ENCODE measurements around the gene TRMT44. TPM values are rescaled to one million over a fixed set of nuclear protein-coding genes. Genes with fewer than 3 reads are reported as not detected.

Gene TRMT44
- total RNA-seq, 1 experiment from 2014 or later = 24.4 TPM

DNA sequence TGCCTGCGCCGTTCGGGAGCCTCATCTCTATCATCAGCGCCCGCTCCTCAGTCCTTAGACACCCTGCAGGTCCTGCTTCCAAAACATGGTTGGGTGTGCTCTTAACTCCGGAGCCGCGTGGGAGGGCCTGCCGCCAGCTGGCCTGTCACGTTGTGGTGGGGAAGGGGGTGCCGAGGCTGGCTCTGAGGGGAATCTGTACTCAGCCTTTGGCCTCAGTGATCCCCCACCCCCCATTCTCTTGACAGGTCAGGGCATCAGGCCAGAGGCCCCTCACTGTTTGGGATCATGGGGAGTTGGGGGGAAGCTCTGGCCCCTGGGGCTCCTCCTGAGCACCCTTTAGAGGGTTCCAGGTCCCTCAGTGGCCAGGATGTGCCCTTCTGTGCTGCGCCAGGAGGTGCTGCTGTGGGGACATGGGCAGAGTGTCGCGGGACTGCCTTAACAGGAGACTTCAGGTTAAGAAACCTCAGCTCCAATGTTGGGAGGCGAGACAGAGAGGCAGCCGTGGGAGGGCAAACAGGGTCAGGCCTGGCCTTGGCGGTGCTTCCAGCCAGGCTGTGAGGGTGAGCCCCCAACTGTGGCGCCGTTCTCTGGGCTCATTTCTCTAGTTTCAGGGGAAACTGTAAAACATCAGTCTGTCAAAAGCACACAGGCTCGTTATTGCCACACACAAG is 33.5 kb downstream of the TRMT44 start:
- Mint-ChIP-seq H3K4me1 (ENCODE audit: insufficient read depth, unreplicated experiment) (no peaks in the 10 kb centered on the region), H3K4me3 (ENCODE audit: unreplicated experiment) (no peak overlapping the region), H3K27ac (ENCODE audit: low read depth, unreplicated experiment) (no peak overlapping the region), H3K36me3 (ENCODE audit: insufficient read depth, unreplicated experiment) (peaks cover 29% of the 10 kb centered on the region), H3K27me3 (ENCODE audit: insufficient read depth, unreplicated experiment) (no peaks in the 10 kb centered on the region), H3K9me3 (ENCODE audit: unreplicated experiment) (no peaks in the 10 kb centered on the region)
- ChIA-PET POLR2A (interaction anchor here (0.6 kb wide), 1 partner anchor 87 kb away, joined by 4 read pairs; no protein-coding TSS in a partner anchor), CTCF (interaction anchor here (0.5 to 0.9 kb wide), 6 partner anchors 20 to 443 kb away, joined by 3 to 6 read pairs (median 3); partner anchors contain the start of gene CPZ)
- intact Hi-C loops (cut with micrococcal nuclease) = no loop called here
- no peak for DNase-seq (ENCODE audit: unreplicated experiment)
- TF ChIP-seq CTCF (IDR thresholded peaks at IDR 0.05; ENCODE audit: unreplicated experiment) = no peak
- no TSS peak for BruUV-seq (replicated peaks)

- Mint-ChIP-seq H3K9me3 (ENCODE audit: unreplicated experiment) (no peaks in the 10 kb centered on the region), H3K27ac (ENCODE audit: low read depth, unreplicated experiment) (no peak overlapping the region), H3K36me3 (ENCODE audit: insufficient read depth, unreplicated experiment) (peaks cover 26% of the 10 kb centered on the region), H3K27me3 (ENCODE audit: insufficient read depth, unreplicated experiment) (no peaks in the 10 kb centered on the region), H3K4me1 (ENCODE audit: insufficient read depth, unreplicated experiment) (no peaks in the 10 kb centered on the region), H3K4me3 (ENCODE audit: unreplicated experiment) (no peak overlapping the region)
- ChIA-PET POLR2A (interaction anchor here (0.6 kb wide), 1 partner anchor 88 kb away, joined by 4 read pairs; no protein-coding TSS in a partner anchor), CTCF (interaction anchor here (0.6 to 0.9 kb wide), 4 partner anchors 21 to 443 kb away, joined by 3 to 6 read pairs (median 3); no protein-coding TSS in a partner anchor)
- intact Hi-C loops (cut with micrococcal nuclease) = no loop called here
- no peak for DNase-seq (ENCODE audit: unreplicated experiment)
- no TSS peak for BruUV-seq (replicated peaks)
- no peak for TF ChIP-seq CTCF (IDR thresholded peaks at IDR 0.05; ENCODE audit: unreplicated experiment)
These were observed 34.3 kb downstream of the TRMT44 start for GRCh38 chr4:8474856-8475255.

- Mint-ChIP-seq H3K4me3 (ENCODE audit: unreplicated experiment) (no peak overlapping the region), H3K4me1 (ENCODE audit: insufficient read depth, unreplicated experiment) (no peaks in the 10 kb centered on the region), H3K27ac (ENCODE audit: low read depth, unreplicated experiment) (no peak overlapping the region), H3K9me3 (ENCODE audit: unreplicated experiment) (no peaks in the 10 kb centered on the region), H3K36me3 (ENCODE audit: insufficient read depth, unreplicated experiment) (peaks cover 20% of the 10 kb centered on the region), H3K27me3 (ENCODE audit: insufficient read depth, unreplicated experiment) (no peaks in the 10 kb centered on the region)
- TF ChIP-seq CTCF (IDR thresholded peaks at IDR 0.05; ENCODE audit: unreplicated experiment) = no peak
- ChIA-PET POLR2A (no interaction called here), CTCF (interaction anchor here (0.7 to 2.3 kb wide), 3 partner anchors 7 to 121 kb away, joined by 3 to 9 read pairs (median 3); no protein-coding TSS in a partner anchor)
- no TSS peak for BruUV-seq (replicated peaks)
- intact Hi-C loops (cut with micrococcal nuclease) = no loop called here
- DNase-seq (ENCODE audit: unreplicated experiment) = no peak
These were observed 35.4 kb downstream of the TRMT44 start for GRCh38 chr4:8475751-8476575.

DNA sequence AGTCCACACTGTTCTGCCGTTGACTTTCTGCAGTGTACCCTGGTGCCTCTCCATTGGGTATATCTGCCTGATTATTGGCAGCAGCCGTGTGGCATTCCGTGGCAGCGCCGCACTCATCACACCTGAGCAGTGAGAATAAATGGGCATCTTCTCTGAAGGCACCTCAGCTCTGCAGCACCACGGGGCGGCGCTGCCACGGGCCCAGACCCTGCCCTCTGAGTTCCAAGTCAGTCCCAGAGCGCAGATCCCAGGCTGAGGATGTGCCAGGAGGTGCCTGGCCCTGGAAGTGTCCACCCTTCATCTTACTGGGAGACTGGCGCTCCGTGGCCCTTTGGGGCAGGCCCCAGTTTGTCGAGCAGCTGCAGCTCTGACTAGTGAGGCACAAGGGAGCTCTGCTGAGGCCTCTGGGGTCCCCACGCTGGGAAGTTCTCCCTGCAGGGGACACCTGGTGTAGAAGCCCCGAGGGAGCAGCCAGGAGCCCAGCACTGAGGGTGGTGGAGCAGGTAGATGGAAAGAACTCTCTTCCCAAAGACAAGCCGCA is 36.6 kb downstream of the TRMT44 start:
- ChIA-PET POLR2A (no interaction called here), CTCF (interaction anchor here (1.0 to 2.3 kb wide), 2 partner anchors 8 to 119 kb away, joined by 3 to 9 read pairs; no protein-coding TSS in a partner anchor)
- no peak overlapping the region for H3K27ac Mint-ChIP-seq (ENCODE audit: low read depth, unreplicated experiment)
- no peaks in the 10 kb centered on the region for H3K9me3 Mint-ChIP-seq (ENCODE audit: unreplicated experiment)
- intact Hi-C loops (cut with micrococcal nuclease) = no loop called here
- no TSS peak for BruUV-seq (replicated peaks)
- no peaks in the 10 kb centered on the region for H3K27me3 Mint-ChIP-seq (ENCODE audit: insufficient read depth, unreplicated experiment)
- DNase-seq (ENCODE audit: unreplicated experiment) = no peak
- no peaks in the 10 kb centered on the region for H3K4me1 Mint-ChIP-seq (ENCODE audit: insufficient read depth, unreplicated experiment)
- no peak for TF ChIP-seq CTCF (IDR thresholded peaks at IDR 0.05; ENCODE audit: unreplicated experiment)
- peaks cover 14% of the 10 kb centered on the region for H3K36me3 Mint-ChIP-seq (ENCODE audit: insufficient read depth, unreplicated experiment)
- H3K4me3 Mint-ChIP-seq (ENCODE audit: unreplicated experiment) = no peak overlapping the region

Measured in MCF 10A (cell line).